Hematopoietic multipotent progenitor cell treated with erythropoietin and hydrocortisone succinate and interleukin-3 and kit ligand, for 17 days (in vitro differentiated cells): ENCODE data around the gene DENND2C.

Experiments used
- DNase-seq: peaks from one replicate; pipeline ENCODE4 v3.0.0-alpha.2; 2015; ENCODE audit warnings: low spot score

Gene DENND2C

DNA sequence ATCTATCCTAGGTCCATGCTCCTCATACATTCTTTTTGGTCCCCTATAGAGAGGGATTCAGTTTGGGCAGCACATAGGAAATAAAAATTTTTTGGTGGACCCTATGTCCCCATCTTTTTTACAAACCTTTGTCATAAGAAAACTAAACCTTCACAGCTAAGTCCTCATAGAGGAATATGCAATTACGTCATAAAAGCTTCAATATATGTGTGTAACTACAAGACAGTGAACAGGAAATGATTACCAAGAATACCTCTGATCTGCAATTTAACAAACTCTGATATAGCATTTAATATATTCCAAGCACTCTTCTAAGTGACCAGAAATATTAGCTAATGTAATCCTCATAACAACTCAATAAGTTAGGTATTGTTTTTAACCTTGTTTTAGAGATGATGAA, 6.3 kb upstream of the DENND2C start:
- no peak for DNase-seq

DNA sequence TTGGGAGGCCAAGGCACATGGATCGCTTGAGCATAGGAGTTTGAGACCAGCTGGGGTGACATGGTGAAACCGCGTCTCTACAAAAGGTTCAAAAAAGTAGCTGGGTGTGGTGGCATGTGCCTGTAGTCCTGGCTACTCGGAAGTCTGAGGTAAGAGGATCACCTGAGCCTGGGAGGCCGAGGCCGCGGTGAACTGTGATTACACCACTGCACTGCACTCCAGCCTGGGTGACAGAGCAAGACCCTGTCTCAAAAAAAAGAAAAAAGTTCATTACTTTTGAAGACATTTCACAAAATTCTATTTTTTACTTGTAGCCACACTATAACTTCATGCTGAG, 2.1 kb upstream of the DENND2C start:
- no peak for DNase-seq

DNA sequence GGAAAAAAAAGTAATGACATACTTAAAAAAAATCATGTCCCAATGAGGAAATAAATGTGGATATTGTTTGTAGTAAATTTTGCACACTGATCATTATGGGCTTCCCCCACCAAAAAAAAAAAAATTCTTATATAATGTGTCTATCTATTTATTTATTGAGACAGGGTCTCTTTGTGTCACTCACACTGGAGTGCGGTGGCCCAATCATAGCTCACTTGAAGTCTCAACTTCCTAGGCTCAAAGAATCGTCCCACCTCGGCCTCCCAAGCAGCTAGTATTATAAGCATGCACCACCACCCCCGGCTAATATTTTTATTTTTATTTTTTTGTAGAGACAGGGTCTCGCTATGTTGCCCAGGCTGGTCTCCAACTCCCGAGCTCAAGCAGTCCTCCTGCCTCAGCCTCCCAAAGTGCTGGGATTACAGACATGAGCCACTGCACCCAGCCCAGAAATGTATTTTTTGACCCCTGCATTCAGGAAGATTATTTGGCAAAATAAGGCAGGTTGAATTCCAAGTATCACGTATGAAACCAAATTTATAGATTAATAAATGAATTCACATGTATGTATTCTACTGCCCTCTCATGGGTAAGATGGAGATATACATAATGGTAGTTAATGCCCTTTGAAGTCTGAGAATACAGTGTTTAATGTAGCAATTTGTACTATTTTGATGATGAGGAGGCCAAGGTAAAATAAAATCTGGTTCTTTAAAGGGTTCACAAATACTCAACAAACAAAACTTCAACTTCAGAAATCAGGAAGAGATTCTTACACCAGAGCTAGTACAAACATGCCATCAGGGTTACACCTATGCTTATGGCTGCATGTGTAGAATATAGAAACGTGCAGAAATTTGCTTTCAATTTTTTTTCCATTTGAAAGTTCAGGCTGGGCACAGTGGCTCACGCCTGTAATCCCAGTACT, 1.4 kb upstream of the DENND2C start:
- no peak for DNase-seq

- peak; percentile 79 for DNase-seq
These were observed 498 bp upstream of the DENND2C start for GRCh38 chr1:114670083-114671010.

GRCh38 chr1:114668784-114669561, 876 bp downstream of the DENND2C start:
- DNase-seq = no peak

DNA sequence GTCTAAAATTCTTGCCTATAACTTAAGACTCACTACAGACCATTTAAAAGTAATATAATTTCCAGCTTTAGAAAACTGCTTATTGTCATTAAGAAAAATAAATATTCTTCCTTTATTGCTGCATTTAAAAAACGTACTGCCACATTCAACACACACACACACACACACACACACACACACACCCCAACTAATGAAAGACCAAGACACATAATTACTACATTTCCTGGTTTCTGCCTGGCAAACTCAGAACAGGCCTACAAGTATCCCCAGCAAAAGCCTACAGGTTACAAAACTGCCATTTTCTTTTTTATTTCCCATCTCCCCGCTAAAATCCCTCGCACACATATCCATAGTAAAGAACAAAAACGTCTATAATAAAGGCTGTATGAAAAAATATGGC, 1.5 kb downstream of the DENND2C start:
- no peak for DNase-seq

- DNase-seq = no peak
These were observed 2.9 kb downstream of the DENND2C start for GRCh38 chr1:114666954-114667353.

DNA sequence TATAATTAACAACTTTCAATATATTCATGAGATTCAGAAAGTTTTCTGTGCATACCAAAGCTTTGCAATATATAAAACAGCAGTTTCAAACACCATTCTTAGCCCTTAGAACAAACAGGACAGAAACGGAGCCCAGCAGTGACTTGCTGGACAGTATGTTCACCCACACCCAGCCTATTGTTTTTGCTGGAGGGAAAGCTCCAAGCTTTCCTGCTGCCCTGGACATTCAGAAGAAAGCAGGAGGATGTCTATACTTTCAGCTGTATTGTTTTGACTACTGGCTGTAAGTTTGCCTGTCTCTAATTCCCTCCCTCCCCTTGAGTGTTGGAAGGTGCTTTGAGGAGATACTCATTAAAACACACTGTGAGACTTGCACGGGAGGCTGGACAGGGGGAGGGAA, 9.6 kb downstream of the DENND2C start:
- DNase-seq = no peak

GRCh38 chr1:114651893-114652292, 18.0 kb downstream of the DENND2C start:
- no peak for DNase-seq

GRCh38 chr1:114648503-114648902, 21.3 kb downstream of the DENND2C start:
- DNase-seq = no peak

DNA sequence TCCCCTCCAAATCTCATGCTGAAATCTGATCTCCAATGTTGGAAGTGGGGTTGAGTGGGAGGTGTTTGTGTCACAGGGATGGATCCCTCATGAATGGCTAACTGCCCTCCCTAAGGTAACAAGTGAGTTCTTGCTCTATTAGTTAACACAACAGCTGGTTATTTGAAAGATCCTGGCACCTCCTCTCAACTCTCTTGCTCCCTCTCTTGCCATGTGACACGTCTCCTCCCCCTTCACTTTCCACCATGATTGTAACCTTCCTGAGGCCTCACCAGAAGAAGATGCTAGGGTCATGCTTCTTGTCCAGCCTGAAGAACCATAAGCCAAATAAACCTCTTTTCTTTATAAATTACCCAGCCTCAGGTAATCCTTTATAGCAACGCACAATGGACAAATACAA, 28.5 kb downstream of the DENND2C start:
- DNase-seq = no peak

- DNase-seq = no peak
These were observed 30.9 kb downstream of the DENND2C start for GRCh38 chr1:114638910-114639309.

DNA sequence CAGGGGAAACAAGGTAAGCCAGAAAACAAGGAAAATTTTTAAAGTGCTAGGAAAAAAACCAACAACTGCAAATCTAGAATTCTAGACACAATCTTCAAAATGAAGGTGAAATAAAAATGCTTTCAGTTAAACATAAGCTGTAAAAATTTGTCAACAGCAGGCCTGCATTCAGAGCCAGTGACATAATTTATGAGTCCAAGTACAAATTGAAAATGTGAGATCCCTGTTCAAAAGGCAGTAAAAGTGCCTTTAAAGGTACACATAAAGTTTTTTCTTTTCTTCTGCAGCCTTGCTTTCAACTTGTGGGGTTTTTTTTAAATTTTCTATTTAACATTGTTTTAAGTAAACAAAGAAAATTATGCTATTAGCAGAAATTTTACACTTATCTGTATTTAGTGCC, 37.4 kb downstream of the DENND2C start:
- no peak for DNase-seq

DNA sequence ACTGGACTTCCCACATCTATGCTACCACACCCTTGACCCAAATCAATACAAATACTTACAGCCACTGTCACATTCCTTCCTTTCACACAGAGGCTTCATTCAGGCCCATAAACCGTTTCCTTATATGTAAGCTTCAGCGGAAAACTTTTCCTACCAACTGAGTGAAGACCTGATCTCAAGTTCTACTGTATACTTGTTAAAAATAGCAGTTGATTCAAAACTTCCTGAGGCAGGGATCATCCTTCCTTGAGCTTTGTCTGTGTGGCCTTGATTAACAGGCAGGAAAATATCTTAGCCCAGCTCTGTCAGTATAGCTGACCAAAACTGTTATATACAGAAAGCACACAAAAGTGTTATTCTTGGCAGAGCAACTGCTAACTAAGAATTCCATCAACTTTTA, 42.7 kb downstream of the DENND2C start:
- no peak for DNase-seq

DNA sequence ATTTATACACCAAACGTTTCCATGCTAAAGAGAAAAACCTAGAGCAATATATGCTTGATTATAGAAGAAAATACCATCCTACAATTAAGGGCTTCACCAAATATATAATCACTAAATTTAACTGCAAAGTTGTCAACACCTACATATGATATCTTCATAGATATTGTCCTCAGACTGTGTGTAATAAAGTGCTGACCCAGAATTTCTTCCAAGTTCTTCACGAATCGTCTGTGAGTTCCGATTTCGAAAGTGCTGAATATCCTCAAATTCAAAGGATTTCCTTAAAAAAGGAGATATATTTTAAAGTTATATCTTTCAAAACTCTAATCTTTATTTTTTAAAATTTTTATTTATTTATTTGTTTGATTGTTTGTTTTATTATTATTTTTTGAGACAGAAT, 46.5 kb downstream of the DENND2C start:
- no peak for DNase-seq

GRCh38 chr1:114620419-114620818, 49.4 kb downstream of the DENND2C start:
- no peak for DNase-seq

- DNase-seq = no peak
These were observed 51.2 kb downstream of the DENND2C start for GRCh38 chr1:114618606-114619005.

- no peak for DNase-seq
These were observed 59.2 kb downstream of the DENND2C start for GRCh38 chr1:114610546-114611245.

DNA sequence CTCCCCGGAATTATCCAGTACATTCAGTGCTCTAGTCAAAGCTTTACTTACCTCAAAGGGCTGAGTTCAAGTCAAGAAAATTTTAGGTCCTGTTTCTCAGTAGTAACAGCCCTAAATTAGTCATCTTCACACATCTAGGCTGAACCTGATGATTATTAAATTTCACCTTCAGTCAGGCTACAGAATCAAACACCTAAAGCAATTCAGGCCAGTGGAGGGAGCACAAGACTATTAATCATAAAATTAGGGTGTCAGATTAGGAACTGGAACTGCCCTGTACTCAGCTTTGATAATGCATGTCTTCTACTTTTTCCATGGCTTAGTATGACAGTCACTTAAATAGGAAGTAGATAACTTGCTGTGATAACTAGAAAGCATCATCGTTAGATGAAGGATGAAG, 60.0 kb downstream of the DENND2C start:
- DNase-seq = no peak

DNA sequence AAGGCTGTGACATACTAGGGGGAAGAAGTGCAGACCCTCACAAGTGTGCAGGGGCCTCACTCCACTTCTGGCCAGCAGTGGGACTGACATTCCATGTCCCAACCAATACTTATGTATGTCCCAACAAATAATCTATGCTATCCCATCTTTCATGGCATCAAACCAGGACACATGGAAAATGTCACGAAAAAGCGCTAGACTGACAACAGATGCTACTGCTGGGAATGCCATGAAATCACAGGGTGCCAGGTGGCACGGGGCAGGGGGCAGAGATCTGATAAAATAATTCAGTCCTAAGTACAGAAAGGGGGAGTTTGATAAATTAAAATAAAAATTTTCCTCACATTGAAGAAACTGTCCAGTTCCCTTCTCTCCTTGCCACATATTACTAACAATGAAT, 60.8 kb downstream of the DENND2C start:
- DNase-seq = no peak

- DNase-seq = no peak
These were observed 62.6 kb downstream of the DENND2C start for GRCh38 chr1:114607223-114607622.

GRCh38 chr1:114597949-114598348, 71.9 kb downstream of the DENND2C start:
- no peak for DNase-seq
